OCI-LY1 (cell line): ENCODE results near the gene LEFTY1.
"Not testable (repeated sequence)": the region's sequence is repeated elsewhere in the genome, so short reads cannot be mapped to it uniquely, and the experiment has no call there.

Experiments used
- H2AFZ ChIP-seq: fragments of 200-600 bp; sonication (generic), shearing (Covaris generic); 2 replicates; pipeline ENCODE4 v1.6.0; 2014; ENCODE audit warnings: antibody characterized with exemption, mild to moderate bottlenecking, low read length
- H3F3A ChIP-seq: fragments of 200-600 bp; sonication (generic), shearing (Covaris generic); 2 replicates; pipeline ENCODE4 v1.6.0; 2014; ENCODE audit warnings: mild to moderate bottlenecking, antibody characterized with exemption, low read length, moderate library complexity; ENCODE audit not compliant: insufficient read depth
- H3K27ac ChIP-seq: fragments of 200-600 bp; sonication (generic); 2 replicates; pipeline ENCODE4 v1.5.1; 2014; ENCODE audit warnings: low read length, mixed run types, mild to moderate bottlenecking, low read depth; ENCODE audit not compliant: poor library complexity, severe bottlenecking
- H3K27me3 ChIP-seq: fragments of 200-600 bp; sonication (generic); 2 replicates; pipeline ENCODE4 v1.6.0; 2014; ENCODE audit warnings: antibody characterized with exemption, mild to moderate bottlenecking, low read length, moderate library complexity; ENCODE audit not compliant: insufficient read depth
- H3K36me3 ChIP-seq: fragments of 200-600 bp; sonication (generic); 2 replicates; pipeline ENCODE4 v1.6.1; 2014; ENCODE audit warnings: mild to moderate bottlenecking, antibody characterized with exemption, low read length, moderate library complexity, mixed read lengths; ENCODE audit not compliant: insufficient read depth
- H3K4me1 ChIP-seq: fragments of 200-600 bp; sonication (generic); 2 replicates; pipeline ENCODE4 v1.5.1; 2014; ENCODE audit warnings: mild to moderate bottlenecking, low read length, moderate library complexity; ENCODE audit not compliant: insufficient read depth, severe bottlenecking
- H3K4me2 ChIP-seq: fragments of 200-600 bp; sonication (generic), shearing (Covaris generic); 2 replicates; pipeline ENCODE4 v1.6.1; 2014; ENCODE audit warnings: low read length
- H3K4me3 ChIP-seq: fragments of 200-600 bp; sonication (generic); 2 replicates; pipeline ENCODE4 v1.5.1; 2014; ENCODE audit warnings: low read length, low read depth, mild to moderate bottlenecking, mixed read lengths; ENCODE audit not compliant: poor library complexity, severe bottlenecking
- H3K79me2 ChIP-seq: fragments of 200-600 bp; shearing (Covaris generic); 2 replicates; pipeline ENCODE4 v1.6.1; 2016; ENCODE audit warnings: mixed run types, low read length, mixed read lengths; ENCODE audit not compliant: insufficient read depth
- H3K9ac ChIP-seq: fragments of 200-600 bp; sonication (generic), shearing (Covaris generic); 2 replicates; pipeline ENCODE4 v1.6.1; 2014; ENCODE audit warnings: mild to moderate bottlenecking, low read length, mixed read lengths
- H3K9me2 ChIP-seq: fragments of 200-600 bp; sonication (generic), shearing (Covaris generic); 2 replicates; pipeline ENCODE4 v1.6.1; 2014; ENCODE audit warnings: low read depth, mild to moderate bottlenecking, low read length, mixed read lengths
- H3K9me3 ChIP-seq: fragments of 200-600 bp; shearing (Covaris generic); 2 replicates; pipeline ENCODE4 v1.6.1; 2014; ENCODE audit warnings: low read length, mixed read lengths
- H4K20me1 ChIP-seq: fragments of 200-600 bp; sonication (generic), shearing (Covaris generic); 2 replicates; pipeline ENCODE4 v1.6.0; 2016; ENCODE audit warnings: mild to moderate bottlenecking, low read length; ENCODE audit not compliant: insufficient read depth
- CTCF ChIP-seq: fragments of 200-600 bp; sonication (generic), shearing (Covaris generic); IDR thresholded peaks from 2 replicates; pipeline ENCODE4 v1.5.1; 2017; ENCODE audit warnings: mild to moderate bottlenecking, antibody characterized with exemption, low read length, moderate library complexity, mixed read lengths
- EZH2 ChIP-seq: fragments of 200-600 bp; sonication (generic), shearing (Covaris generic); IDR thresholded peaks from 2 replicates; pipeline ENCODE4 v1.8.0; 2017; ENCODE audit warnings: borderline replicate concordance, mixed run types, mild to moderate bottlenecking, antibody characterized with exemption, low read length, moderate library complexity, mixed read lengths

Gene LEFTY1

GRCh38 chr1:225888898-225889601 is at the start of gene LEFTY1:
Gene LEFTY1 (minus strand): TSS chr1:225889146. CDS start chr1:225889066, 80 bp downstream.
- no peak within 1 kb of the TSS for H3K4me2 ChIP-seq

GRCh38 chr1:225937048-225937968 is 48.4 kb upstream of the LEFTY1 start:
- no peak overlapping the region for H3K27ac ChIP-seq
- no peaks in the 10 kb centered on the region for H3K9me2 ChIP-seq
- no peaks in the 10 kb centered on the region for H3K9me3 ChIP-seq
- peaks cover 29% of the 10 kb centered on the region for H3K4me1 ChIP-seq
- H3K4me2 ChIP-seq = no peak overlapping the region
- H3K79me2 ChIP-seq = no peaks in the 10 kb centered on the region
- H3K9ac ChIP-seq = no peak overlapping the region
- no peaks in the 10 kb centered on the region for H3K36me3 ChIP-seq
- no peak overlapping the region for H3K4me3 ChIP-seq
- no peaks in the 10 kb centered on the region for H3K27me3 ChIP-seq
- no peaks in the 10 kb centered on the region for H3F3A ChIP-seq
- no peaks in the 10 kb centered on the region for H4K20me1 ChIP-seq
- no peak overlapping the region for H2AFZ ChIP-seq
- no peak for TF ChIP-seq CTCF
- no peak for TF ChIP-seq EZH2

More at GRCh38 chr1:225888898-225889601, at the start of gene LEFTY1:
- Histone ChIP-seq H3K27ac (no peak within 1 kb of the TSS), H3K27me3 (no peaks in the 10 kb centered on the region; the same call in 1 of the 2 replicates), H4K20me1 (no peaks in the 10 kb centered on the region), H3K4me3 (no peak within 1 kb of the TSS), H2AFZ (no peak within 1 kb of the TSS), H3F3A (no peaks in the 10 kb centered on the region), H3K9me2 (no peaks in the 10 kb centered on the region), H3K79me2 (no peaks in the 10 kb centered on the region), H3K4me1 (no peaks in the 10 kb centered on the region), H3K9ac (no peak within 1 kb of the TSS), H3K9me3 (no peaks in the 10 kb centered on the region), H3K36me3 (no peaks in the 10 kb centered on the region)
- TF ChIP-seq EZH2 (no peak), CTCF (no peak)

GRCh38 chr1:225936523-225936922 is 47.6 kb upstream of the LEFTY1 start:
- H3K79me2 ChIP-seq = no peaks in the 10 kb centered on the region
- H3K9me2 ChIP-seq = no peaks in the 10 kb centered on the region
- no peak overlapping the region for H3K27ac ChIP-seq
- H3K27me3 ChIP-seq = no peaks in the 10 kb centered on the region
- no peaks in the 10 kb centered on the region for H3K36me3 ChIP-seq
- H3K4me3 ChIP-seq = no peak overlapping the region
- no peaks in the 10 kb centered on the region for H4K20me1 ChIP-seq
- peaks cover 22% of the 10 kb centered on the region for H3K4me1 ChIP-seq
- no peak overlapping the region for H3K9ac ChIP-seq
- no peak overlapping the region for H3K4me2 ChIP-seq
- no peaks in the 10 kb centered on the region for H3K9me3 ChIP-seq
- no peak overlapping the region for H2AFZ ChIP-seq
- TF ChIP-seq CTCF (no peak), EZH2 (no peak)
- no peaks in the 10 kb centered on the region for H3F3A ChIP-seq

GRCh38 chr1:225936086-225936485 is 47.1 kb upstream of the LEFTY1 start:
- H3K79me2 ChIP-seq, H3K9ac ChIP-seq, H3K4me3 ChIP-seq, H3K36me3 ChIP-seq, H2AFZ ChIP-seq, H3K9me3 ChIP-seq, H3F3A ChIP-seq, H4K20me1 ChIP-seq, H3K4me2 ChIP-seq, H3K9me2 ChIP-seq, H3K27ac ChIP-seq, H3K27me3 ChIP-seq: not testable (repeated sequence)
- peaks cover 17% of the 10 kb centered on the region for H3K4me1 ChIP-seq
